ENCODE data around the gene TPM3.
"Not testable (repeated sequence)": the region's sequence is repeated elsewhere in the genome, so short reads cannot be mapped to it uniquely, and the experiment has no call there.

TPM3 gene

GRCh38 chr1:154137888-154138287, 54.0 kb downstream of the TPM3 start:
- DNase-seq = no peak
- TF ChIP-seq CTCF (IDR thresholded peaks at IDR 0.05; ENCODE audit: low read depth, low read length, missing control alignments) = no peak
- H3K27me3 ChIP-seq (replicated peaks) = no peaks in the 10 kb centered on the region
- no peak overlapping the region for H3K27ac ChIP-seq
- in situ Hi-C loops (cut with HindIII; ENCODE audit: low pct_ligation_motif_present, low sequenced_read_pairs) = no loop called here
- no peak overlapping the region for H3K4me3 ChIP-seq (ENCODE audit: low read depth, low read length)
- H3K36me3 ChIP-seq (replicated peaks) = no peaks in the 10 kb centered on the region

GRCh38 chr1:154133256-154133655, 58.6 kb downstream of the TPM3 start:
- TF ChIP-seq CTCF (IDR thresholded peaks at IDR 0.05; ENCODE audit: low read depth, low read length, missing control alignments) = no peak
- DNase-seq = no peak
- no peaks in the 10 kb centered on the region for H3K36me3 ChIP-seq (replicated peaks)
- H3K4me3 ChIP-seq (ENCODE audit: low read depth, low read length) = no peak overlapping the region
- in situ Hi-C loops (cut with HindIII; ENCODE audit: low pct_ligation_motif_present, low sequenced_read_pairs) = no loop called here
- H3K27ac ChIP-seq = no peak overlapping the region
- H3K27me3 ChIP-seq (replicated peaks) = no peaks in the 10 kb centered on the region

- no peak for TF ChIP-seq CTCF (IDR thresholded peaks at IDR 0.05; ENCODE audit: low read depth, low read length, missing control alignments)
- in situ Hi-C loops (cut with HindIII; ENCODE audit: low pct_ligation_motif_present, low sequenced_read_pairs) = no loop called here
- no peaks in the 10 kb centered on the region for H3K36me3 ChIP-seq (replicated peaks)
- no peaks in the 10 kb centered on the region for H3K27me3 ChIP-seq (replicated peaks)
- no peak for DNase-seq
- no peak overlapping the region for H3K4me3 ChIP-seq (ENCODE audit: low read depth, low read length)
- H3K27ac ChIP-seq = no peak overlapping the region
Observed at GRCh38 chr1:154129391-154129970, 62.4 kb downstream of the TPM3 start.

- H3K27ac ChIP-seq; DNase-seq; H3K4me3 ChIP-seq (ENCODE audit: low read depth, low read length); H3K27me3 ChIP-seq (replicated peaks); in situ Hi-C loops (cut with HindIII; ENCODE audit: low pct_ligation_motif_present, low sequenced_read_pairs); H3K36me3 ChIP-seq (replicated peaks): not testable (repeated sequence)
Observed at GRCh38 chr1:154123205-154123604, 68.7 kb downstream of the TPM3 start.

DNA sequence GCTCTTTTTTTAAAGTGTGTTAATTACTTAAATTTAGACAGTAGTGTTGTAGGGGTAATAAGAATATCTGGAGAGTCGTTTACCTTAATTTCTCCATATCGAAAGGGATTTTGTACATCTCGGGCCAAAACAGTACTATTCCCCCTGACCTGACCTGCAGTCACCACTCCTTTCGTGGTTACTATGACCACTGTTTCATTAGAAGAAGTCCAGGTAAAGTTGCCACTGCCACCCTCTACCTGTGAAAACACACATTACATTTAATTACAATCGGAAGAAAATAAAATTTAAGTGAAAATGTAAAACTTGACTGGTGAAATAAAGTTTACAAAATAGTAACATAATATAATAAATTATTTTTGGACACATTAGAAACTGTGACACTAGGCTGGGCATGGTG, 74.3 kb downstream of the TPM3 start:
- in situ Hi-C loops (cut with HindIII; ENCODE audit: low pct_ligation_motif_present, low sequenced_read_pairs) = no loop called here
- DNase-seq = no peak
- Histone ChIP-seq H3K36me3 (replicated peaks) (no peaks in the 10 kb centered on the region), H3K4me3 (ENCODE audit: low read depth, low read length) (no peak overlapping the region), H3K27me3 (replicated peaks) (no peaks in the 10 kb centered on the region), H3K27ac (no peak overlapping the region)
- TF ChIP-seq CTCF (IDR thresholded peaks at IDR 0.05; ENCODE audit: low read depth, low read length, missing control alignments) = no peak

DNA sequence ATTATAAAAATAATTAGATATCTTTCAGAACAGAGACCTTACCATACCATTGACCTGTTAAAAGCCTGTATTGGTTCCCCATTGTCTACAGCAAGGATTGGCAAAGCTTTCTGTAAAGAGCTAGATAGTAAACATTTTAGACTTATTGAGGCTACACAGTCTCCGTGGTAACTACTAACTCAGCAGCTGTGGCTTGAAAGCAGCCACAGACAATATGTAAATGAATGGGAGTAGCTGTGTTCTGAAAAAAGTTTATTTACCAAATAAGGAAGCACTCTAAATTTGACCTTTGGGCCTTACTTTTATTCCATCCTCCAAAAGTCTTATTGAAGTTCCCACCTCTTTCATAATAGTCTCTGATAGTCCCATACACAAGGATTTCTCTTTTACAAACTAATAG, 76.7 kb downstream of the TPM3 start:
- H3K4me3 ChIP-seq (ENCODE audit: low read depth, low read length) = no peak overlapping the region
- no peak for TF ChIP-seq CTCF (IDR thresholded peaks at IDR 0.05; ENCODE audit: low read depth, low read length, missing control alignments)
- H3K27ac ChIP-seq = no peak overlapping the region
- in situ Hi-C loops (cut with HindIII; ENCODE audit: low pct_ligation_motif_present, low sequenced_read_pairs) = no loop called here
- no peak for DNase-seq
- no peaks in the 10 kb centered on the region for H3K27me3 ChIP-seq (replicated peaks)
- no peaks in the 10 kb centered on the region for H3K36me3 ChIP-seq (replicated peaks)
